GM12878 (cell line): ENCODE measurements around the gene PLEKHH2. TPM values are rescaled to one million over a fixed set of nuclear protein-coding genes. Genes with fewer than 3 reads are reported as not detected.

Experiments
- ATAC-seq: fragments of 200-7000 bp; cut with Tn5 transposase; 3 replicates; pipeline ENCODE4 v1.9.1; 2020; ENCODE audit warnings: mild to moderate bottlenecking, moderate library complexity
- BruUV-seq: library from RNA; stranded (reverse); fragments of 400-500 nt; replicated peaks from 2 replicates; lab custom pipeline; 2021; lab: Mats Ljungman, UMichigan
- CTCF ChIA-PET: fragments of 300-600 bp; sonication (Branson Sonifier 250); formaldehyde crosslinking; extraction: SDS; loops from one replicate; lab custom pipeline; 2021; ENCODE audit warnings: inconsistent platforms; lab: Yijun Ruan, JAX
- POLR2A ChIA-PET: fragments of 350-600 bp; formaldehyde crosslinking; extraction: SDS; loops from one replicate; lab custom pipeline; 2021; ENCODE audit warnings: inconsistent platforms; lab: Charles Lee
- RAD21 ChIA-PET: fragments of 300-600 bp; sonication (Branson Sonifier 250); formaldehyde crosslinking; loops from one replicate; lab custom pipeline; 2023; ENCODE audit warnings: antibody characterized with exemption; ENCODE audit not compliant: unreplicated experiment; lab: Charles Lee
- SMC1A ChIA-PET: fragments of 300-600 bp; sonication (Branson Sonifier 250); formaldehyde crosslinking; loops from one replicate; lab custom pipeline; 2023; ENCODE audit not compliant: unreplicated experiment, uncharacterized antibody; lab: Charles Lee
- DNase-seq: peaks from one replicate; pipeline ENCODE4 v3.0.0-alpha.2; 2011; ENCODE audit warnings: low read depth, low spot score
- FAIRE-seq: peaks from 3 replicates; lab custom pipeline; 2011; peaks lifted over from hg19 to GRCh38; lab: Jason Lieb, UNC
- H2AFZ ChIP-seq: 2 replicates; pipeline ENCODE4 v1.6.0; 2011; ENCODE audit warnings: low read depth, low read length, control low read depth; ENCODE audit not compliant: control insufficient read depth
- H3K27ac ChIP-seq: 2 replicates; pipeline ENCODE4 v1.5.1; 2011; ENCODE audit warnings: control low read depth; ENCODE audit not compliant: control insufficient read depth, insufficient read depth
- H3K27me3 ChIP-seq, 2 experiments: replicated peaks in 1 of 2; 2 replicates each; pipeline versions ENCODE4 v1.6.0 to v1.6.1; 2011; ENCODE audit warnings: low read length in 1 of 2; ENCODE audit not compliant: control insufficient read depth in 2 of 2, insufficient read depth in 2 of 2
- H3K36me3 ChIP-seq, 2 experiments: 2 replicates each; pipeline ENCODE4 v1.5.1; 2011; ENCODE audit warnings: low read length in 1 of 2; ENCODE audit not compliant: control insufficient read depth in 2 of 2, insufficient read depth in 2 of 2
- H3K4me1 ChIP-seq: 2 replicates; pipeline ENCODE4 v1.6.1; 2011; ENCODE audit warnings: mild to moderate bottlenecking, low read length, moderate library complexity, mixed read lengths; ENCODE audit not compliant: control insufficient read depth, insufficient read depth
- H3K4me2 ChIP-seq: 2 replicates; pipeline ENCODE4 v1.6.0; 2011; ENCODE audit warnings: control low read depth; ENCODE audit not compliant: control insufficient read depth, insufficient read depth
- H3K4me3 ChIP-seq: fragments of 200-600 bp; sonication (generic); 2 replicates; pipeline ENCODE4 v1.5.1; 2016
- H3K79me2 ChIP-seq: 2 replicates; pipeline ENCODE4 v1.6.0; 2011; ENCODE audit warnings: low read length; ENCODE audit not compliant: control insufficient read depth, insufficient read depth
- H3K9ac ChIP-seq: 2 replicates; pipeline ENCODE4 v1.8.0; 2011; ENCODE audit warnings: low read length, control low read depth, mixed read lengths; ENCODE audit not compliant: control insufficient read depth, insufficient read depth
- H3K9me3 ChIP-seq: replicated peaks from 3 replicates; pipeline ENCODE4 v1.5.1; 2011; ENCODE audit warnings: mild to moderate bottlenecking, low read length; ENCODE audit not compliant: control insufficient read depth, insufficient read depth
- H4K20me1 ChIP-seq: 2 replicates; pipeline ENCODE4 v1.6.0; 2011; ENCODE audit not compliant: control insufficient read depth, insufficient read depth
- BHLHE40 ChIP-seq, 2 experiments: fragments of 450-650 bp in 1 of 2; IDR thresholded peaks; 2 replicates each; pipeline ENCODE4 v1.6.1; 2011 to 2017; ENCODE audit warnings: low read depth in 2 of 2, borderline replicate concordance in 1 of 2, improper control_type of control experiment in 1 of 2, low read length in 1 of 2, mild to moderate bottlenecking in 1 of 2
- CBX3 ChIP-seq: fragments of 200-600 bp; sonication (generic); IDR thresholded peaks from 2 replicates; pipeline ENCODE4 v1.6.1; 2016; ENCODE audit warnings: low read depth, borderline replicate concordance
- CREM ChIP-seq: IDR thresholded peaks from 2 replicates; pipeline ENCODE4 v1.6.1; 2014; ENCODE audit warnings: antibody characterized with exemption, low read depth
- IKZF2 ChIP-seq, 2 experiments: fragments of 450-650 bp; IDR thresholded peaks; 2 replicates each; pipeline ENCODE4 v1.6.1; 2017; ENCODE audit warnings: mild to moderate bottlenecking in 2 of 2, moderate library complexity in 2 of 2
- IRF4 ChIP-seq: IDR thresholded peaks from 2 replicates; pipeline ENCODE4 v1.6.1; 2011; ENCODE audit warnings: low read depth, low read length
- NR2F1 ChIP-seq: fragments of 450-650 bp; conservative IDR thresholded peaks from 2 replicates; pipeline ENCODE4 v1.6.1; 2017; ENCODE audit warnings: mild to moderate bottlenecking
- SUZ12 ChIP-seq: fragments of 200-600 bp; sonication (generic); IDR thresholded peaks from one replicate; pipeline ENCODE4 v1.6.1; 2018; ENCODE audit warnings: antibody characterized with exemption, mild to moderate bottlenecking; ENCODE audit not compliant: unreplicated experiment
- ZNF24 ChIP-seq: fragments of 450-650 bp; IDR thresholded peaks from 2 replicates; pipeline ENCODE4 v1.6.1; 2017; ENCODE audit warnings: antibody characterized with exemption, mild to moderate bottlenecking
- WGBS: methylation state at CpG from one replicate; pipeline ENCODE4 v1.1.6; 2016; ENCODE audit warnings: low lambda C conversion rate; ENCODE audit not compliant: insufficient replicate concordance, insufficient coverage; ENCODE audit errors: missing lambda C conversion rate; 5-methylcytosine and 5-hydroxymethylcytosine counted together
- in situ Hi-C: fragments of 300-500 bp; cut with MboI; formaldehyde crosslinking; loops from 9 replicates; pipeline ENCODE4 v1.14.3; 2018; ENCODE audit warnings: mixed read lengths
- intact Hi-C: fragments of 100-400 bp; cut with micrococcal nuclease; formaldehyde crosslinking; loops from one replicate; pipeline ENCODE4 v1.14.2; 2022; ENCODE audit not compliant: unreplicated experiment
- polyA plus RNA-seq, 11 experiments: library from polyadenylated mRNA; depleted of rRNA in 4 of 11; unstranded in 6 of 11; stranded (reverse) in 5 of 11; fragments of >200 nt; fragmentation: Nextera tagmentation in 4 of 11; fragmentation: Illumina TruSeq in 1 of 11; extraction: Ambion mirVana in 4 of 11; extraction: Trizol in 1 of 11; gene quantifications; 1 replicate in 1 of 11; 2 replicates in 10 of 11; pipeline versions ENCODE4 v1.2.1 to v1.2.3, GENCODE V29; 2011 to 2016; ENCODE audit warnings: inconsistent platforms in 2 of 11, missing spikeins in 2 of 11, low read depth in 1 of 11
- total RNA-seq, 4 experiments: library from RNA; depleted of rRNA in 3 of 4; stranded (reverse); fragments of >200 nt in 3 of 4; fragmentation: Illumina TruSeq in 1 of 4; extraction: Trizol in 1 of 4; gene quantifications; 2 replicates each; pipeline versions ENCODE4 v1.2.1 to v1.2.3, GENCODE V29; 2013 to 2021
- TF ChIP-seq, protein P1 (sequence below): fragments of 450-650 bp; IDR thresholded peaks from 2 replicates; pipeline ENCODE4 v1.6.1; 2016; ENCODE audit warnings: mild to moderate bottlenecking
- TF ChIP-seq, protein P2 (sequence below): fragments of 450-650 bp; conservative IDR thresholded peaks from 2 replicates; pipeline ENCODE4 v1.6.1; 2017; ENCODE audit warnings: mild to moderate bottlenecking, moderate library complexity
- TF ChIP-seq, protein P3 (sequence below): IDR thresholded peaks from 2 replicates; pipeline ENCODE4 v1.6.1; 2011; ENCODE audit warnings: borderline replicate concordance, low read depth, mild to moderate bottlenecking, moderate library complexity, mixed read lengths, low read length; ENCODE audit not compliant: insufficient read depth; ENCODE audit errors: extremely low read length
- TF ChIP-seq, protein P4 (sequence below): IDR thresholded peaks from 2 replicates; pipeline ENCODE4 v1.6.1; 2011; ENCODE audit warnings: mild to moderate bottlenecking, low read depth, low read length, moderate library complexity; ENCODE audit not compliant: insufficient replicate concordance

PLEKHH2 gene
- total and polyA plus RNA-seq, 10 of the 15 experiments (the other 5 are each of a cell fraction or from before 2014, with no cell fraction given) = not detected

DNA sequence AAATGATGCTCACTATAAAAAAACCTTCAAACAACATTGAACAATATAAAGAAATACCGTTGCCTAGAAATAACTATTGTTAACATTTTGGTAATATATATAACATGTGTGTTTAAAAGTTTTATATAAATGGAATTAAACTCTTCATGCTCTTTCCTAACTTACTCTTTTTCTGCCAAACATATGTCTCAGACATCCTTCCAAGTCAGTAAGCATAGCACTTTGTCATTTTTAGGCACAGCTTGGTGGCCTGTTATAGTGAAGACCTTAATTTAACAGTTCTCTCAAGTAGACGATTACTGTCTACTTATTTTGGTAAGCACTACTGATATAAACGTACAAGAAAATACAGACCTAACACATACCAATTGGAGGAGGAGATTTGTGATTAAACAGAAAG lies 177.7 kb downstream of the PLEKHH2 start:
- POLR2A ChIA-PET = no interaction called here
- Histone ChIP-seq H3K27me3 (no peaks in the 10 kb centered on the region), H4K20me1 (no peaks in the 10 kb centered on the region), H3K79me2 (no peaks in the 10 kb centered on the region), H2AFZ (no peak overlapping the region), H3K9me3 (no peaks in the 10 kb centered on the region), H3K27ac (no peak overlapping the region), H3K9ac (no peak overlapping the region), H3K4me3 (no peak overlapping the region), H3K4me2 (no peak overlapping the region)
- BruUV-seq = no TSS peak
- DNase-seq (no peak), ATAC-seq (no peak), FAIRE-seq (peak; percentile 49)
- CTCF ChIA-PET = no interaction called here
- SMC1A ChIA-PET = no interaction called here
- in situ Hi-C loops = no loop called here
- 63% methylated on average over 3 of the region's 3 CpGs for WGBS
- intact Hi-C loops = no loop called here
- TF ChIP-seq IKZF2 (IDR thresholded peaks at IDR 0.05) (no peak), IRF4 (no peak), CBX3 (no peak), NR2F1 (no peak), ZNF24 (no peak), SUZ12 (no peak), CREM (no peak), BHLHE40 (IDR thresholded peaks at IDR 0.05; ENCODE audit: borderline replicate concordance in 1 of 2, low read depth in 2 of 2, low read length in 1 of 2) (no peak)
- TF ChIP-seq, protein P1, sequence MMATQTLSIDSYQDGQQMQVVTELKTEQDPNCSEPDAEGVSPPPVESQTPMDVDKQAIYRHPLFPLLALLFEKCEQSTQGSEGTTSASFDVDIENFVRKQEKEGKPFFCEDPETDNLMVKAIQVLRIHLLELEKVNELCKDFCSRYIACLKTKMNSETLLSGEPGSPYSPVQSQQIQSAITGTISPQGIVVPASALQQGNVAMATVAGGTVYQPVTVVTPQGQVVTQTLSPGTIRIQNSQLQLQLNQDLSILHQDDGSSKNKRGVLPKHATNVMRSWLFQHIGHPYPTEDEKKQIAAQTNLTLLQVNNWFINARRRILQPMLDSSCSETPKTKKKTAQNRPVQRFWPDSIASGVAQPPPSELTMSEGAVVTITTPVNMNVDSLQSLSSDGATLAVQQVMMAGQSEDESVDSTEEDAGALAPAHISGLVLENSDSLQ = no peak
- TF ChIP-seq, protein P2, sequence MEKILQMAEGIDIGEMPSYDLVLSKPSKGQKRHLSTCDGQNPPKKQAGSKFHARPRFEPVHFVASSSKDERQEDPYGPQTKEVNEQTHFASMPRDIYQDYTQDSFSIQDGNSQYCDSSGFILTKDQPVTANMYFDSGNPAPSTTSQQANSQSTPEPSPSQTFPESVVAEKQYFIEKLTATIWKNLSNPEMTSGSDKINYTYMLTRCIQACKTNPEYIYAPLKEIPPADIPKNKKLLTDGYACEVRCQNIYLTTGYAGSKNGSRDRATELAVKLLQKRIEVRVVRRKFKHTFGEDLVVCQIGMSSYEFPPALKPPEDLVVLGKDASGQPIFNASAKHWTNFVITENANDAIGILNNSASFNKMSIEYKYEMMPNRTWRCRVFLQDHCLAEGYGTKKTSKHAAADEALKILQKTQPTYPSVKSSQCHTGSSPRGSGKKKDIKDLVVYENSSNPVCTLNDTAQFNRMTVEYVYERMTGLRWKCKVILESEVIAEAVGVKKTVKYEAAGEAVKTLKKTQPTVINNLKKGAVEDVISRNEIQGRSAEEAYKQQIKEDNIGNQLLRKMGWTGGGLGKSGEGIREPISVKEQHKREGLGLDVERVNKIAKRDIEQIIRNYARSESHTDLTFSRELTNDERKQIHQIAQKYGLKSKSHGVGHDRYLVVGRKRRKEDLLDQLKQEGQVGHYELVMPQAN = no peak
- TF ChIP-seq, protein P3, sequence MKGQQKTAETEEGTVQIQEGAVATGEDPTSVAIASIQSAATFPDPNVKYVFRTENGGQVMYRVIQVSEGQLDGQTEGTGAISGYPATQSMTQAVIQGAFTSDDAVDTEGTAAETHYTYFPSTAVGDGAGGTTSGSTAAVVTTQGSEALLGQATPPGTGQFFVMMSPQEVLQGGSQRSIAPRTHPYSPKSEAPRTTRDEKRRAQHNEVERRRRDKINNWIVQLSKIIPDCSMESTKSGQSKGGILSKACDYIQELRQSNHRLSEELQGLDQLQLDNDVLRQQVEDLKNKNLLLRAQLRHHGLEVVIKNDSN = no peak
- TF ChIP-seq, protein P4, sequence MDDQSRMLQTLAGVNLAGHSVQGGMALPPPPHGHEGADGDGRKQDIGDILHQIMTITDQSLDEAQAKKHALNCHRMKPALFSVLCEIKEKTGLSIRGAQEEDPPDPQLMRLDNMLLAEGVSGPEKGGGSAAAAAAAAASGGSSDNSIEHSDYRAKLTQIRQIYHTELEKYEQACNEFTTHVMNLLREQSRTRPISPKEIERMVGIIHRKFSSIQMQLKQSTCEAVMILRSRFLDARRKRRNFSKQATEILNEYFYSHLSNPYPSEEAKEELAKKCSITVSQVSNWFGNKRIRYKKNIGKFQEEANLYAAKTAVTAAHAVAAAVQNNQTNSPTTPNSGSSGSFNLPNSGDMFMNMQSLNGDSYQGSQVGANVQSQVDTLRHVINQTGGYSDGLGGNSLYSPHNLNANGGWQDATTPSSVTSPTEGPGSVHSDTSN = no peak
- TF ChIP-seq, all 136 proteins: peak for 0
- RAD21 ChIA-PET = no interaction called here
- Histone ChIP-seq H3K36me3 (no peaks in the 10 kb centered on the region), H3K4me1 (no peaks in the 10 kb centered on the region)
